Suprapubic skin (tissue), 4 donors: ENCODE data around the gene ZNF740. TPM values are rescaled to one million over a fixed set of nuclear protein-coding genes. Genes with fewer than 3 reads are reported as not detected.

ENCODE experiments used
- DNase-seq, 2 donors: peaks; one replicate each; pipeline ENCODE4 v3.0.0-alpha.2; 2019; ENCODE audit warnings: low spot score in 2 of 2
- H3K27ac ChIP-seq: fragments of 200-600 bp; sonication (generic); one replicate; pipeline ENCODE4 v1.5.1; 2019
- H3K27me3 ChIP-seq: fragments of 200-600 bp; sonication (generic); one replicate; pipeline ENCODE4 v1.5.1; 2019
- H3K36me3 ChIP-seq: fragments of 200-600 bp; sonication (generic); one replicate; pipeline ENCODE4 v1.5.1; 2019
- H3K4me1 ChIP-seq: fragments of 200-600 bp; sonication (generic); one replicate; pipeline ENCODE4 v1.5.1; 2019
- H3K4me3 ChIP-seq: fragments of 200-600 bp; sonication (generic); one replicate; pipeline ENCODE4 v1.5.1; 2019; ENCODE audit warnings: mild to moderate bottlenecking
- H3K9me3 ChIP-seq: fragments of 200-600 bp; sonication (generic); one replicate; pipeline ENCODE4 v1.5.1; 2019
- CTCF ChIP-seq, 2 donors: fragments of 200-600 bp in 1 of 2; fragments of 450-650 bp in 1 of 2; sonication (generic) in 1 of 2; IDR thresholded peaks; one replicate each; pipeline ENCODE4 v1.5.1; 2016 to 2019; ENCODE audit warnings: antibody characterized with exemption in 2 of 2, mild to moderate bottlenecking in 1 of 2, moderate library complexity in 1 of 2
- EP300 ChIP-seq: sonication (generic); formaldehyde crosslinking; IDR thresholded peaks from one replicate; pipeline ENCODE4 v1.6.1; 2017; ENCODE audit warnings: antibody characterized with exemption
- POLR2A ChIP-seq, 2 donors: fragments of 450-650 bp; IDR thresholded peaks; one replicate each; pipeline ENCODE4 v1.6.1; 2017; ENCODE audit warnings: antibody characterized with exemption in 2 of 2, mild to moderate bottlenecking in 2 of 2, moderate library complexity in 2 of 2
- POLR2AphosphoS5 ChIP-seq, 3 donors: sonication (generic); formaldehyde crosslinking; IDR thresholded peaks; one replicate each; pipeline ENCODE4 v1.6.1; 2017; ENCODE audit warnings: antibody characterized with exemption in 3 of 3
- WGBS: methylation state at CpG from one replicate; pipeline ENCODE4 v1.1.5; 2018; 5-methylcytosine and 5-hydroxymethylcytosine counted together
- total RNA-seq, 4 donors: library from RNA; depleted of rRNA; stranded (reverse); fragments of >200 nt; gene quantifications; one replicate each; pipeline ENCODE4 v1.1.0, GENCODE V29; 2016

Gene ZNF740
- total RNA-seq: 10 to 100 TPM in 3 of 4 donors, 1 to 10 TPM in 1; 5.9 to 38.9 (median 15.2) TPM

GRCh38 chr12:53180220-53180930 lies at the start of gene ZNF740, which contains the start of gene CSAD:
Gene ZNF740 (plus strand): TSS chr12:53180722. CDS start chr12:53181984, 1,262 bp downstream.
Gene CSAD (minus strand): TSS chr12:53180925. CDS start chr12:53173470, 7,455 bp downstream.
- DNase-seq: peak; percentile 98
- peaks cover 27% of the 10 kb centered on the region for H3K36me3 ChIP-seq
- peak within 1 kb of the TSS; percentile 88 for H3K27ac ChIP-seq
- H3K9me3 ChIP-seq: no peaks in the 10 kb centered on the region
- H3K4me3 ChIP-seq: peak within 1 kb of the TSS; percentile 61
- H3K4me1 ChIP-seq: peaks cover 49% of the 10 kb centered on the region
- 2% methylated on average over 13 of the region's 70 CpGs for WGBS
- peak; percentile 17 to 48 for TF ChIP-seq POLR2A (IDR thresholded peaks at IDR 0.05)
- TF ChIP-seq EP300: no peak
- TF ChIP-seq POLR2AphosphoS5 (IDR thresholded peaks at IDR 0.05): peak in 2 of 3 donors; percentile 53 to 59
- H3K27me3 ChIP-seq: no peaks in the 10 kb centered on the region

- TF ChIP-seq POLR2AphosphoS5 (IDR thresholded peaks at IDR 0.05) (no peak), EP300 (no peak), CTCF (IDR thresholded peaks at IDR 0.05) (no peak), POLR2A (IDR thresholded peaks at IDR 0.05) (no peak)
- 87% methylated on average over 2 of the region's 2 CpGs for WGBS
- H3K36me3 ChIP-seq: no peaks in the 10 kb centered on the region
Observed at GRCh38 chr12:53131844-53132243, 48.7 kb upstream of the ZNF740 start.

GRCh38 chr12:53133722-53134121 lies 46.8 kb upstream of the ZNF740 start:
- Histone ChIP-seq H3K27me3 (no peaks in the 10 kb centered on the region), H3K4me1 (no peaks in the 10 kb centered on the region), H3K27ac (no peak overlapping the region), H3K9me3 (peaks cover 13% of the 10 kb centered on the region), H3K36me3 (no peaks in the 10 kb centered on the region), H3K4me3 (no peak overlapping the region)
- TF ChIP-seq EP300 (no peak), POLR2A (IDR thresholded peaks at IDR 0.05) (no peak), CTCF (IDR thresholded peaks at IDR 0.05) (no peak), POLR2AphosphoS5 (IDR thresholded peaks at IDR 0.05) (no peak)
- 74% methylated on average over 3 of the region's 3 CpGs for WGBS
- DNase-seq: no peak

More at GRCh38 chr12:53131844-53132243, 48.7 kb upstream of the ZNF740 start:
- Histone ChIP-seq H3K27ac (no peak overlapping the region), H3K4me3 (no peak overlapping the region), H3K27me3 (no peaks in the 10 kb centered on the region), H3K4me1 (no peaks in the 10 kb centered on the region), H3K9me3 (peaks cover 10% of the 10 kb centered on the region)
- no peak for DNase-seq

- Histone ChIP-seq H3K9me3 (no peaks in the 10 kb centered on the region), H3K27me3 (no peaks in the 10 kb centered on the region), H3K27ac (no peak overlapping the region), H3K4me1 (no peaks in the 10 kb centered on the region), H3K4me3 (no peak overlapping the region), H3K36me3 (no peaks in the 10 kb centered on the region)
- 86% methylated on average over 4 of the region's 4 CpGs for WGBS
- TF ChIP-seq POLR2AphosphoS5 (IDR thresholded peaks at IDR 0.05): no peak
- no peak for TF ChIP-seq CTCF (IDR thresholded peaks at IDR 0.05)
- TF ChIP-seq POLR2A (IDR thresholded peaks at IDR 0.05): no peak
- TF ChIP-seq EP300: no peak
- DNase-seq: no peak
Observed at GRCh38 chr12:53143355-53143754, 37.2 kb upstream of the ZNF740 start.

- Histone ChIP-seq H3K4me3 (no peak overlapping the region), H3K4me1 (no peaks in the 10 kb centered on the region), H3K27ac (no peak overlapping the region), H3K36me3 (no peaks in the 10 kb centered on the region), H3K27me3 (no peaks in the 10 kb centered on the region), H3K9me3 (no peaks in the 10 kb centered on the region)
- no peak for DNase-seq
- 90% methylated on average over 5 of the region's 5 CpGs for WGBS
- no peak for TF ChIP-seq POLR2A (IDR thresholded peaks at IDR 0.05)
- no peak for TF ChIP-seq CTCF (IDR thresholded peaks at IDR 0.05)
- no peak for TF ChIP-seq EP300
- TF ChIP-seq POLR2AphosphoS5 (IDR thresholded peaks at IDR 0.05): no peak
Observed at GRCh38 chr12:53145383-53146260, 34.9 kb upstream of the ZNF740 start.
